ENCODE data around the gene CRABP1.

CRABP1 gene

DNA sequence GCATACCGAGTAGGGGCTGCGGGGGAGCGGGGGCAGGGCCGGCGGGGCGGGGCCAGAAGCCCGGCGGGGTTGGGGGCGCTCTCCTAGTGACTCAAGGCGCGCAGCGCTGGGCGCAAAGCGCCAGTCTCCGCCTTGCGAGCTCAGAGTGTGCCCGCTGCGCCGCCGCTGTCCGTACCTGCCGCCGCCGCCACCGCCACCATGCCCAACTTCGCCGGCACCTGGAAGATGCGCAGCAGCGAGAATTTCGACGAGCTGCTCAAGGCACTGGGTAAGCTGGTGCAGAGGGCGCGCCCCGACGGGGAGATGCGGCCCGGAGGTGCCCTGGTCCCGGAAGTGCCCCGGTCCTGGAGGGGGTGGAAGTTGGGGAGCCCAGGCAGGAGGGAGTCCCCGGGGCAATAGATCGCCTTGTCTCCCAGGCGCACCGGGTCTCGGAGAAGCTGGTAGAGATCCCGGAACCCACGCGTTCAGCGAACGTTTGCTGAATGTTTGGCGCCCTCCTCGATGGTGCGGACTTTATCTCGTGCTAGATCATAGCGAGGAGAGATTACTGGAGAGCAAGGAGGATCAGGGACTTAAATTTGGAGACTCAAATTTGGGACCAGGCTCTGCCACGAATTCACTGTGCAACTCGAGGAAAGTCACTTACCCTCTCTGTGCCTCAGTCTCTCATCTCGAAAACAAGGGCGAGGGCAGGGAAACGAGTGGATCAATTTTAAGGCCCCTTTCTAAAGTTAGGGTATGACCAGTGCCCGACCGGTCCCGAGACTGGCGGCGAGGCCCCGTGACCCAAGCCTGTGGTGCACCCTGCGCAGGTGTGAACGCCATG is at the start of gene CRABP1:
Gene CRABP1 (plus strand): TSS at position 123 of the 826 bp plus-strand sequence. CDS start 76 bp downstream, at position 199.
- Histone ChIP-seq H2AFZ (ENCODE audit: low read length) (no peak within 1 kb of the TSS), H3K27ac (ENCODE audit: low read length) (no peak within 1 kb of the TSS), H3F3A (ENCODE audit: insufficient read depth, low read length) (no peaks in the 10 kb centered on the region), H4K20me1 (ENCODE audit: insufficient read depth, low read length) (no peaks in the 10 kb centered on the region), H3K9ac (ENCODE audit: low read length) (no peak within 1 kb of the TSS), H3K4me3 (ENCODE audit: low read length) (no peak within 1 kb of the TSS), H3K9me3 (replicated peaks; ENCODE audit: insufficient read depth, low read length) (no peaks in the 10 kb centered on the region), H3K4me2 (ENCODE audit: low read depth, low read length) (no peak within 1 kb of the TSS), H3K4me1 (ENCODE audit: low read length) (no peaks in the 10 kb centered on the region), H3K9me2 (replicated peaks; ENCODE audit: insufficient read depth, low read length) (no peaks in the 10 kb centered on the region), H3K79me2 (ENCODE audit: low read length) (no peaks in the 10 kb centered on the region), H3K27me3 (replicated peaks; ENCODE audit: insufficient read depth, low read length) (peaks cover 68% of the 10 kb centered on the region), H3K36me3 (replicated peaks; ENCODE audit: insufficient read depth, low read length) (no peaks in the 10 kb centered on the region)
- no peak for DNase-seq
- TF ChIP-seq CTCF (IDR thresholded peaks at IDR 0.05; ENCODE audit: low read length) (no peak), EZH2 (optimal IDR thresholded peaks at IDR 0.05; ENCODE audit: low read depth, low read length) (no peak), EZH2phosphoT487 (IDR thresholded peaks at IDR 0.05; ENCODE audit: low read length) (no peak)

- Histone ChIP-seq H3F3A (ENCODE audit: insufficient read depth, low read length) (no peaks in the 10 kb centered on the region), H3K4me2 (ENCODE audit: low read depth, low read length) (no peak overlapping the region), H3K27me3 (replicated peaks; ENCODE audit: insufficient read depth, low read length) (no peaks in the 10 kb centered on the region), H3K9me2 (replicated peaks; ENCODE audit: insufficient read depth, low read length) (no peaks in the 10 kb centered on the region), H3K9me3 (replicated peaks; ENCODE audit: insufficient read depth, low read length) (no peaks in the 10 kb centered on the region), H3K4me3 (ENCODE audit: low read length) (no peak overlapping the region), H4K20me1 (ENCODE audit: insufficient read depth, low read length) (no peaks in the 10 kb centered on the region), H3K79me2 (ENCODE audit: low read length) (no peaks in the 10 kb centered on the region), H3K4me1 (ENCODE audit: low read length) (no peaks in the 10 kb centered on the region), H2AFZ (ENCODE audit: low read length) (no peak overlapping the region), H3K9ac (ENCODE audit: low read length) (no peak overlapping the region), H3K27ac (ENCODE audit: low read length) (no peak overlapping the region), H3K36me3 (replicated peaks; ENCODE audit: insufficient read depth, low read length) (no peaks in the 10 kb centered on the region)
- no peak for TF ChIP-seq EZH2 (optimal IDR thresholded peaks at IDR 0.05; ENCODE audit: low read depth, low read length)
- no peak for DNase-seq
Measured at GRCh38 chr15:78291052-78291451, 49.1 kb upstream of the CRABP1 start.

DNA sequence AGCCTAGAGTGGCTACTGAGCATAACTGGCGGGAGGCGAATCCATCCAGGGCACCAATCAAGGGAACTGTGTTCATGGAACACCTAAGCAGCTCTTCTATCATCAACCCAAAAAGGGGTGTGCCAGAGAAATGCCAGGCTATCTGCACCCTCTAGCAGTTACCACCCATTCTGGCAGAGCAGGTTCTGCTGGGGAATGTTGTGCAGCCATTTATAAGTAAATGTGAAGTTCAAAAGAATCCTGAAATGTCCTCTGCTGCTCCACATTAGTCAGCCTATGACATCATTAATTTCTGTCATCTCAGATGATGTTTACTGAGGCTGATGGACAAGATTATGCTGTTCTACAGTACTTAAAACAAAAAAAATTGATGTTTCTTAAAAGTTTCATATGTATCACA is 48.5 kb upstream of the CRABP1 start:
- no peaks in the 10 kb centered on the region for H3K9me2 ChIP-seq (replicated peaks; ENCODE audit: insufficient read depth, low read length)
- no peak overlapping the region for H3K4me3 ChIP-seq (ENCODE audit: low read length)
- no peaks in the 10 kb centered on the region for H4K20me1 ChIP-seq (ENCODE audit: insufficient read depth, low read length)
- DNase-seq, result no peak
- H3K79me2 ChIP-seq (ENCODE audit: low read length), result peaks cover 3% of the 10 kb centered on the region; the same call in 1 of the 2 replicates
- no peak overlapping the region for H3K27ac ChIP-seq (ENCODE audit: low read length)
- H3K9ac ChIP-seq (ENCODE audit: low read length), result no peak overlapping the region
- no peak for TF ChIP-seq EZH2phosphoT487 (IDR thresholded peaks at IDR 0.05; ENCODE audit: low read length)
- no peak for TF ChIP-seq EZH2 (optimal IDR thresholded peaks at IDR 0.05; ENCODE audit: low read depth, low read length)
- TF ChIP-seq CTCF (IDR thresholded peaks at IDR 0.05; ENCODE audit: low read length), result no peak
- no peak overlapping the region for H3K4me2 ChIP-seq (ENCODE audit: low read depth, low read length)
- H3K4me1 ChIP-seq (ENCODE audit: low read length), result no peaks in the 10 kb centered on the region
- H3F3A ChIP-seq (ENCODE audit: insufficient read depth, low read length), result no peaks in the 10 kb centered on the region
- no peak overlapping the region for H2AFZ ChIP-seq (ENCODE audit: low read length)
- no peaks in the 10 kb centered on the region for H3K36me3 ChIP-seq (replicated peaks; ENCODE audit: insufficient read depth, low read length)
- no peaks in the 10 kb centered on the region for H3K9me3 ChIP-seq (replicated peaks; ENCODE audit: insufficient read depth, low read length)
- no peaks in the 10 kb centered on the region for H3K27me3 ChIP-seq (replicated peaks; ENCODE audit: insufficient read depth, low read length)

DNA sequence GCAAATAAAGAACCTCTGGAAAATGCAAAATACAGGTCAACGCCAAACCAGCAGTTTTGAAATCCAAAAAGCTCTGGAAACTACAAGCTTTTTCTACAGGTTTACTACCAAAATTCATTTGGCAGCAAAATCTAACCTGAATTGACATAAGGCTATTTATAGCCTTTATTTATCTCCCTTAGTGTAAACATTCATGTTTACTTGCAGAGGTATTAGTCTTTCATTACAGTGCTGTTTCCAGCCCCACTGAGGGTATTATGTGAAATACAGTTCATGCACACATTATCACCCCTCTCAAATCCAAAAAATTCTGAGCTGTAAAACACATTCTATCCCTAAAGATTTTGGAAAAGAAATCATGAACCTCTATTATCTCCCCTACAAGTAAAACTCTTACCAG is 47.9 kb upstream of the CRABP1 start:
- Histone ChIP-seq H3F3A (ENCODE audit: insufficient read depth, low read length) (no peaks in the 10 kb centered on the region), H3K9me2 (replicated peaks; ENCODE audit: insufficient read depth, low read length) (no peaks in the 10 kb centered on the region), H4K20me1 (ENCODE audit: insufficient read depth, low read length) (no peaks in the 10 kb centered on the region), H2AFZ (ENCODE audit: low read length) (no peak overlapping the region), H3K36me3 (replicated peaks; ENCODE audit: insufficient read depth, low read length) (no peaks in the 10 kb centered on the region), H3K4me2 (ENCODE audit: low read depth, low read length) (no peak overlapping the region), H3K27ac (ENCODE audit: low read length) (no peak overlapping the region), H3K9ac (ENCODE audit: low read length) (no peak overlapping the region), H3K4me3 (ENCODE audit: low read length) (no peak overlapping the region), H3K27me3 (replicated peaks; ENCODE audit: insufficient read depth, low read length) (no peaks in the 10 kb centered on the region), H3K79me2 (ENCODE audit: low read length) (peaks cover 8% of the 10 kb centered on the region; the same call in 1 of the 2 replicates), H3K9me3 (replicated peaks; ENCODE audit: insufficient read depth, low read length) (no peaks in the 10 kb centered on the region), H3K4me1 (ENCODE audit: low read length) (no peaks in the 10 kb centered on the region)
- TF ChIP-seq EZH2phosphoT487 (IDR thresholded peaks at IDR 0.05; ENCODE audit: low read length) (no peak), CTCF (IDR thresholded peaks at IDR 0.05; ENCODE audit: low read length) (no peak), EZH2 (optimal IDR thresholded peaks at IDR 0.05; ENCODE audit: low read depth, low read length) (no peak)
- no peak for DNase-seq
